GM13976 (cell line): ENCODE results near the gene DENND2D.

Source experiments
- DNase-seq: peaks from one replicate; pipeline ENCODE4 v3.0.0; 2012; ENCODE audit warnings: low spot score
- CTCF ChIP-seq: IDR thresholded peaks from 2 replicates; pipeline ENCODE4 v1.5.1; 2012; ENCODE audit warnings: borderline replicate concordance, mild to moderate bottlenecking; ENCODE audit not compliant: insufficient read depth; ENCODE audit errors: extremely low read depth, missing control alignments, control extremely low read depth
- in situ Hi-C: fragments of 300-500 bp; cut with MboI; formaldehyde crosslinking; loops from one replicate; pipeline ENCODE4 v1.12.0; 2022; ENCODE audit warnings: low sequenced_read_pairs, mixed read lengths, inconsistent platforms; ENCODE audit not compliant: unreplicated experiment

Gene DENND2D

GRCh38 chr1:111204201-111204982 lies 3.9 kb upstream of the DENND2D start:
- TF ChIP-seq CTCF, result peak; percentile 28
- in situ Hi-C loops, result loop anchor here (25.0 kb wide), 1 partner anchor 408 kb away; the partner anchor contains the start of gene RAP1A
- DNase-seq, result peak; percentile 79

- in situ Hi-C loops, result loop anchor here (25.0 kb wide), 1 partner anchor 409 kb away; the partner anchor contains the start of gene RAP1A
- no peak for TF ChIP-seq CTCF
- DNase-seq, result peak; percentile 87
These were observed 3.3 kb upstream of the DENND2D start for GRCh38 chr1:111203681-111204200.

- no peak for DNase-seq
- in situ Hi-C loops, result loop anchor here (25.0 kb wide), 1 partner anchor 409 kb away; the partner anchor contains the start of gene RAP1A
- TF ChIP-seq CTCF, result no peak
These were observed 2.5 kb upstream of the DENND2D start for GRCh38 chr1:111202707-111203623.

- no peak for TF ChIP-seq CTCF
- DNase-seq, result no peak
- in situ Hi-C loops, result loop anchor here (25.0 kb wide), 1 partner anchor 410 kb away; the partner anchor contains the start of gene RAP1A
These were observed 1.9 kb upstream of the DENND2D start for GRCh38 chr1:111202366-111202706.

GRCh38 chr1:111201275-111202090 lies 1.0 kb upstream of the DENND2D start:
- in situ Hi-C loops, result loop anchor here (25.0 kb wide), 1 partner anchor 411 kb away; the partner anchor contains the start of gene RAP1A
- TF ChIP-seq CTCF, result no peak
- DNase-seq, result no peak
